NCI-H2227 treated with DMSO at 0.1 percent for 48 hours (cell line): ENCODE measurements around the gene CDKAL1.
"Not testable (repeated sequence)": the region's sequence is repeated elsewhere in the genome, so short reads cannot be mapped to it uniquely, and the experiment has no call there.

Source experiments
- DNase-seq: peaks from one replicate; lab custom pipeline; 2025; lab: John Stamatoyannopoulos, UW

CDKAL1 gene

GRCh38 chr6:20744911-20745557 lies 210.8 kb downstream of the CDKAL1 start:
- no peak for DNase-seq

DNA sequence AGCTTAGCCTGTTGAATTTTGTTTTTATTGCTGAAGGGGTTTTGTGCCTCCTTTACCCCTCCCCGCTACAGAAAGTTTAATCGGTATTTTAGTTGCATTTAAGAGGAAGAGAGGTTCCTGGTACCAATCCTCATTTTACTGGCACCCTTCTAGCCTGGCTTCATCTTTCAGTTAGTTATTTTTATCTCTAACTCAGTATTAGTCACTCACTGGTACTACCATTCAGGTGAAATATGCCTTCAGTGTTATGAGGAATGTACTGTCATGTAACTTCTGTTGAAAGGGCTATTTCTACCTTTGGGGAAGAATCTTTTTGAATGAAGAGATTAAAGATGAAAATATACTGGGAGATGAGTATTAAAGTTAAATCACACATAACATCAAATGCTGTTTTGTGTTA lies 211.8 kb downstream of the CDKAL1 start:
- no peak for DNase-seq

DNA sequence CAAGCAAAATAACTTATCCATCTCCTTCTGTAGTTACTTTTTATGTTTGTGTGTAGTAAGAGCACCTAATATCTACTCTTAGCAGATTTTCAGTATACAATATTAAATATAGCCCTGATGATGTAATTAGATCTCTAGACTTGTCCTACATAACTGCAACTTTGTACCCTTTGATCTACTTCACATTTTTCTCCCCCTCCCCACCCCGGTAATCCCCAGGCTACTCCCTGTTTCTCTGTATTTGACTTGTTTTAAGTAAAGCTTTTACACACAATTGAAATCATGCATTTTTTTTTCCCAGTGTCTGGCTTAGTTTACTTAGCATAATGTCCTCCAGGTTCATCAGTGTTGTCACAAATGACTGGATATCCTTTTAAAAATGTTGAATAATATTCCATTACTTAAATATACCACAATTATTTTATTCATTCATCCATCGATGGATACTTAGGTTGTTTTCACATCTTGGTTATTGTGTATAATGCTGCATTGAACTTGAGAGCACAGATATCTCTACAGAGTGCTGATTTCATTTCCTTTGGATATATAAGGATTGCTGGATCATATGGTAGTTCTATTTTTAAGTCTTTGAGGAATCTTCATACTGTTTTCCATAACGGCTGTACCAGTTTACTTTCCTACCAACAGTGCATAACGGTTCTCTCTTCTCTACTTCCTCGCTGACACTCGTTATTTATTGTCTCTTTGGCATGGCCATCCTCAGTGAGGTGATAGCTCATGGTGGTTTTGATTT lies 212.7 kb downstream of the CDKAL1 start:
- DNase-seq: no peak

DNA sequence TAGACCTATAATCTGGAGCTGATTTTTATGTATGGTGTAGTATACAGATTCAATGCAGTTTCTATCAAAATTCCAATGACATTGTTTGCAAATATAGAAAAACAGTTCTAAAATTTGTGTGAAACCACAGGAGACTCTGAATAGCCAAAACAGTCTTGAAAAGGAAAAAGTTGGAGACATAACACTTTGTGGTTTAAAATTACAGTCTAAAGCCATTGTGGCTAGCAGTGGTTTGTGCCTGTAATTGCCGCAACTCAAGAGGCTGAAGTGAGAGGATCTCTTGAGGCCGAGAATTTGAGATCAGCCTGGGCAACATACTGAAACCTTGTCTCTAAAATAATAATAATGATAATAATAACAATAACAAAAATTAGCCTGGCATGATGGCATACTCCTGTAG lies 213.7 kb downstream of the CDKAL1 start:
- DNase-seq: no peak

- no peak for DNase-seq
These were observed 217.2 kb downstream of the CDKAL1 start for GRCh38 chr6:20751293-20751935.

DNA sequence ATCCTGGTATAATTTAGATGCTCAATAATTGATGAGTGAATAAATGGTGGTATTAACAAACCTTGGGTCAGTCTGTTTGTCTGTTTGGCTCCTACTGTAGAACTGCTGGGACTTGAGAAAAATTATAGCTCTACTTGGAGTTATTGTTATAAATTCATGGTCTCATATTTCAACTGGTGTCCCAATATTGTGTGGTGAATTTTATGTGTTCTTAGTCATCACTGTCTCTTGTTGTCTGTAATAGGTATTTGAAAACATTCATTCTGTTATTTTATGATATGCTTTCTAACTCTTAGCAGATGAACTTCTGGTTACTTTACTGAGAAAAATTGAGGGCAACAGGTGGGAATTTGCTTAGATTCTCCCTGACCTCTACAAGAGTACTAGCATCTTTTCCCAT lies 221.4 kb downstream of the CDKAL1 start:
- DNase-seq: no peak

GRCh38 chr6:20756584-20757147 lies 222.4 kb downstream of the CDKAL1 start:
- DNase-seq: not testable (repeated sequence)

GRCh38 chr6:20757761-20758160 lies 223.5 kb downstream of the CDKAL1 start:
- no peak for DNase-seq

DNA sequence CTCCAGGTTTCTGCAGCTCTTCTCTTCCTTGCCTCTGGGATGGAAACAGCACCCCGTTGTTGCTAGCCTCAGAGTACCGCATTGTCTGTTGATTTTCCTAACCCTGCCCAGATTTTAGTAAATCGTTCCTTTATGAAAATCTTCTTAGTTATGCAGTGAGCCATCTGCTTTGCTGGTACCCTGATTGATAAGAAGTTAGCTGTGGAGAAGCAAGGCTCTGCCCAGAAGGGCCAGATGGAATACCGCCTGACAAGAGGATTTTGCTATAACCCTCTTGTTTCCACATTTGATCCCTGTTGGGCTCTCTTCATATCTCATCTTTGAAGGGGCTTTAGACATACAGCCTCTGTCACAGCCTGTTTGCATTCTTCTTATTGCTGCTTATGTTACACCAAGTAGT lies 229.0 kb downstream of the CDKAL1 start:
- no peak for DNase-seq

- no peak for DNase-seq
These were observed 235.4 kb downstream of the CDKAL1 start for GRCh38 chr6:20769631-20770030.

- DNase-seq: no peak
These were observed 236.5 kb downstream of the CDKAL1 start for GRCh38 chr6:20770773-20771172.

DNA sequence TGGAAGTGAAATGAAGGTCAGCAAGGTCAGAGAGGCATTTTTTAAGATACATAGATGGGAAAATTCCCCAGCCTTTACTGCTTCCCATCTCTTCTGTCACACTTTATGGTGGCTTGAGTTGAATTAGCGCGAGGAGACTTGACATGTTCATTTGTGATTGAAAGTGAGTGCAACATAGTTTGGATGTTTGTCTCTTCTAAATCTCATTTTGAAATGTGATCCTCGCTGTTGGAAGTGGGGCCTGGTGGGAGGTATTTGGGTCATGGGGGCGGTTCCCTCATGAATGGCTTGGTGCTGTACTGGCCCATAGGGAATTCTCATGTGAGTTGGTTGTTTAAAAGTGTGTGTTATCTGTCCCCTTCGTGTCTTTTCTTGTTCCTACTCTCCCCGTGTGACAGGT lies 237.2 kb downstream of the CDKAL1 start:
- DNase-seq: no peak

DNA sequence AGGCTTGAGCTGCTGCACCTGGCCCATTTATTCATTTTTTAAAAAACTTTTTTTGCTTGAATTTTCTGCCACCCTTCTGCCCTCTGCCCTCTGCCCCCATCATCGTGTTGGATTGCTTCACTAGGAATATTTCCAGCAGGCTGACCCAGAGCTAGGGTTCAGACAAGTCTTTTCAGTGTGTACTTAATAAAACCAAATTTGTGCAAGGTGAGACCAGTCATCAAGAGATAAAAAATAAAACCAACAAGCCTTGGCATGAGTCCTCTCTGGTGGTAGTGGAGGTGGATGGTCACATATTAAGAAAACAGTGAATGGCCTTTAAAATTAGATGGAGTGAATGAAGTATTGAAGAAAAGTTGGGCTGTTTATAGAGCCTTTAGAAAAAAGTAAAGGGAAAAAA lies 239.6 kb downstream of the CDKAL1 start:
- DNase-seq: no peak

DNA sequence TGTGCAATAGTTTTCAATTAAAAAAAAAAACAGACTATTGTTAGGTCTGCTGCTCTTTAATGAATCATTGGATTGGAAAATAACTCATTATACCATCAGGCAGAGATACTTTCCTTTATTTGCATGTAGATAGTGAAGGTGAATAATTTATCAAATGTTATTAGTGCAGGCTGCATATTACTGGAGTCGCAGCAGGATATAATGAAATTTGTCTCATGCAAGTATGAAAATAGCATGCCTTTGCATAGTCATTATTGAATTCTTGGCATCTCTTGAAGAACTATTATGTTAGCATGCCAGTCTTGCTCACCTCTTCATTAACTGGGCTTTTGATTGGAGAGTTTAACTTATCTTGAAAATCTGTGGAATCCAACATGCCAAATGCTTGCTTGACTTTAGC lies 241.7 kb downstream of the CDKAL1 start:
- no peak for DNase-seq

DNA sequence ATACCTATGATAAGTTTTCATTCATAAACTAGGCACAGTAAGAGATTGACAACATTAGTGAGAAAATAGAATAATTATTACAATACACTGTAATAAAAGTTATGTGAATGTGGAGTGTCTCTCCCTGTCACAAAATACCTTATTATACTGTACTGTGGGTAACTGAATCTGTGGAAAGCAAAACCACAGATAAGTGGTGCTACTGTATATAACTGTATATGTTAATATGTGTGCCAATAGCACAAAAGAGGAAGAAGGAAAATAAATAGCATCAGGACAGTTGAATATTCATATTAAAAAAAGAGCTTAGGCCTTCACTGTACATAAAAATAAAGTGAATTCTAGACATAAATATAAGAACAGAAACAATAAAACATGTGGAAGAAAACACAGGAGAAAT lies 243.5 kb downstream of the CDKAL1 start:
- DNase-seq: no peak

GRCh38 chr6:20778459-20778858 lies 244.2 kb downstream of the CDKAL1 start:
- no peak for DNase-seq

DNA sequence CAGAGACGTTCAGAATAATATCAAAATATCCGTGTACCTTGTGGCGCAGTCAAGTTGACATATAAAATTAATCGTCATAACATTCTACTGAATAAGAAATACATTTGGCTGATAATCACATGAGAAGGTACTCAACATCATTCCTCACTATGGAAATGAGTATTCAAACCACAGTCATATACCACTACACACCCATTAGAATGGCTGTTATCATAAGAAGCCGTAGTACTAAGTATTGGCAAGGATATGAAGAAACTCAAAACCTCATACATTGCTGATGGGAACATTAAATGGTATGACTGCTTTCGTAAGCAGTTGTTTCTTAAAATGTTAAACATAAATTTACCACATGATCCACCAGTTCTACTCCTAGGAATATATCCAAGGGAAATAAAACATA lies 244.7 kb downstream of the CDKAL1 start:
- DNase-seq: no peak

DNA sequence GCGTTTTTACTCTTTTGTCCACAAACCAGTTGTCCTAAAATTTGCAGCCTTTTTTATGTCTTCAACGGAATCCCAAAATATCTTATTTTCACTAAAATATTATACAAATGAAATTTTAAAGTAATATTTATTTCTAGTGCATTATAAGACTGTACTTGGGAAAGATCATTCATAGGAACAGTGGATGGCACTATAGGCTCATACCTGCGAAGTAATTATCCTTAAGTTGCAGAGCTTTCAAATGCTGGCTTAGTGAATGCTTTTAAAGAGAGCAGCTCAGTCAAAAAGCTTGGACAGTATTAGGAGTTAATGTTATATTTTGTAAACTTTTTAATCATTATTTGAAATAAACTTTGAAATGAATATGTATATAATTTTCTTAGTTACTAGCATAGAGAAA lies 254.9 kb downstream of the CDKAL1 start:
- DNase-seq: no peak

DNA sequence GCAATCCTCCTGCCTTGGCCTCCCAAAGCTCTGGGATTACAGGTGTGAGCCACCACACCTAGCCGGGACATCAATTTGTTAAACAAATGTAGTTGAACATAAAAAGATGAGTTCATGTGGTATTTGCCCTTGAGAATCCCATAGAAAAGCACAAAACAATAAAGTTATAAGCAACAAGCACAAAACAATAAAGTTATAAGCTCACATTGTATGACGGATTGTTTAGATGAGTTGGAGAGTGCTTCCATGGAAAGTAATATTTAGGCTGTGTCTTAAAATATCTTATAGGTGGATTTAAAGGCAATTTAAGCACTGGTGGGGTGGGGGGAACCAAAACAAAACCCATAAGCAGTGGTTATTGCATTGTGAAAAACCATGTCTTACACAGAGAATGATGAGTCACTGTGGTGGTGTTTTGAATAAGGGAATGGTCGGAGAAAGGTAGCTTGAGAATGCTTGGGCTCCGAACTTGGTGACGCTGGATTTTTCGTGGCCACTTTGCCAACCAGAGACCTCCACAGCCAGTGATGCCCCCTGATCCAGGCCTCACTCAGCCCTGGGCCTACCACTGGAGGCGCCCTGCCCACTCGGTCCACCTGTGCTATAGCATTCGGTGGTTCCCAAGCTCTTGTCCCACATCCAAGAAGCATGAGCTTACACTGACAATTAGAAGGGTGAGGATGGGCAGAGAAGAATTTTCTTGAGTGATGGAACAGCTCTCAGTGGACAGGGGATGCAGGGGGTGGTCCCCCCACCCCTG lies 256.0 kb downstream of the CDKAL1 start:
- DNase-seq: no peak

DNA sequence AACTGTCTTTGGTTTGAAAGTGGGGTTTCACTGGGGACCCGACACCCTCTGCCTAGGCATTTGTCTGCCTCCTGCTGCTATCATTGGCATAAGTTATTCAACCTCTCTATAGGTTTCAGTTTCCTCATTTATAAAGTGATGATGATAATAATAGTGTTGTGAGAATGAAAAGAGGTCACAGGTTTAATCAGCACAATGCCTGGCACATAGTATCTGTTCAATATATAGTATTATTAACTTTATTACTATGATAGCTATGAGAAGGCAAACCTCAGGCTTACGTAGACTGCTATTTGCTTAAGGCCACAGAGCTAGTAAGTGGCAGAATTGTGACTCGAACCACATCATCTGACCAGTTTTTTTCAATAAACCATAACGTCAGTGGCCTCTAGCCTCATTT lies 256.8 kb downstream of the CDKAL1 start:
- no peak for DNase-seq

- no peak for DNase-seq
These were observed 257.7 kb downstream of the CDKAL1 start for GRCh38 chr6:20791944-20792343.

- DNase-seq: no peak
These were observed 258.9 kb downstream of the CDKAL1 start for GRCh38 chr6:20793174-20793573.
